Stimulated activated CD8-positive, alpha-beta memory T cell treated with anti-CD3 and anti-CD28 coated beads, Interleukin-15, amount 100 ng/mL, for 4 hours (primary cell): Measurements from ENCODE around the gene FAM131A.
"Not testable (repeated sequence)": the region's sequence is repeated elsewhere in the genome, so short reads cannot be mapped to it uniquely, and the experiment has no call there.

ENCODE experiments used
- DNase-seq, 2 donors: peaks; one replicate each; pipeline ENCODE4 v3.0.0-alpha.2; 2020; ENCODE audit warnings: low read depth in 2 of 2

The FAM131A gene

GRCh38 chr3:184339451-184340135 is 2.2 kb downstream of the FAM131A start:
- not testable (repeated sequence) for DNase-seq

GRCh38 chr3:184341925-184342324 is 4.5 kb downstream of the FAM131A start:
- DNase-seq = no peak

GRCh38 chr3:184343200-184343876 is 5.9 kb downstream of the FAM131A start:
- DNase-seq = no peak

- DNase-seq = no peak
These were observed 7.3 kb downstream of the FAM131A start for GRCh38 chr3:184344579-184345316.

- DNase-seq = no peak
These were observed 8.1 kb downstream of the FAM131A start for GRCh38 chr3:184345317-184346144.

- no peak for DNase-seq
These were observed 9.2 kb downstream of the FAM131A start for GRCh38 chr3:184346480-184347190.

GRCh38 chr3:184347321-184348056 is 10.1 kb downstream of the FAM131A start:
- DNase-seq = no peak

- DNase-seq = no peak
These were observed 10.6 kb downstream of the FAM131A start for GRCh38 chr3:184348057-184348382.

- no peak for DNase-seq
These were observed 12.4 kb downstream of the FAM131A start for GRCh38 chr3:184349563-184350470.

- no peak for DNase-seq
These were observed 13.2 kb downstream of the FAM131A start for GRCh38 chr3:184350618-184351017.

GRCh38 chr3:184351511-184352148 is 14.2 kb downstream of the FAM131A start:
- no peak for DNase-seq

- DNase-seq = no peak
These were observed 14.9 kb downstream of the FAM131A start for GRCh38 chr3:184352149-184352785.

GRCh38 chr3:184352897-184353545 is 15.6 kb downstream of the FAM131A start:
- DNase-seq = no peak

GRCh38 chr3:184353546-184353941 is 16.1 kb downstream of the FAM131A start:
- DNase-seq = no peak

- DNase-seq = peak in 1 of 2 donors; percentile 32
These were observed 16.8 kb downstream of the FAM131A start for GRCh38 chr3:184354121-184354728.

GRCh38 chr3:184354754-184355153 is 17.4 kb downstream of the FAM131A start:
- no peak for DNase-seq

- no peak for DNase-seq
These were observed 18.1 kb downstream of the FAM131A start for GRCh38 chr3:184355261-184356040.
